ENCODE data around the gene LRRC4. TPM values are rescaled to one million over a fixed set of nuclear protein-coding genes. Genes with fewer than 3 reads are reported as not detected.

LRRC4 gene
- total and polyA plus RNA-seq, 12 donors, result 0.75 to 7.3 (median 3.1) TPM

GRCh38 chr7:128025380-128025779, 5.9 kb downstream of the LRRC4 start:
- DNase-seq (no peak), ATAC-seq (no peak)
- whole genome bisulfite sequencing, 2 donors, result 75 to 87% methylated on average over 6 of the region's 6 CpGs
- Histone ChIP-seq H3K27ac (no peak overlapping the region), H3K36me3 (peaks cover 0 to 17% (median 0%) of the 10 kb centered on the region in 9 donors), H3K9me3 (no peaks in the 10 kb centered on the region), H3K27me3 (no peaks in the 10 kb centered on the region), H3K4me1 (peaks cover 3 to 55% (median 27%) of the 10 kb centered on the region in 9 donors), H3K4me3 (no peak overlapping the region)
- TF ChIP-seq, protein P1, sequence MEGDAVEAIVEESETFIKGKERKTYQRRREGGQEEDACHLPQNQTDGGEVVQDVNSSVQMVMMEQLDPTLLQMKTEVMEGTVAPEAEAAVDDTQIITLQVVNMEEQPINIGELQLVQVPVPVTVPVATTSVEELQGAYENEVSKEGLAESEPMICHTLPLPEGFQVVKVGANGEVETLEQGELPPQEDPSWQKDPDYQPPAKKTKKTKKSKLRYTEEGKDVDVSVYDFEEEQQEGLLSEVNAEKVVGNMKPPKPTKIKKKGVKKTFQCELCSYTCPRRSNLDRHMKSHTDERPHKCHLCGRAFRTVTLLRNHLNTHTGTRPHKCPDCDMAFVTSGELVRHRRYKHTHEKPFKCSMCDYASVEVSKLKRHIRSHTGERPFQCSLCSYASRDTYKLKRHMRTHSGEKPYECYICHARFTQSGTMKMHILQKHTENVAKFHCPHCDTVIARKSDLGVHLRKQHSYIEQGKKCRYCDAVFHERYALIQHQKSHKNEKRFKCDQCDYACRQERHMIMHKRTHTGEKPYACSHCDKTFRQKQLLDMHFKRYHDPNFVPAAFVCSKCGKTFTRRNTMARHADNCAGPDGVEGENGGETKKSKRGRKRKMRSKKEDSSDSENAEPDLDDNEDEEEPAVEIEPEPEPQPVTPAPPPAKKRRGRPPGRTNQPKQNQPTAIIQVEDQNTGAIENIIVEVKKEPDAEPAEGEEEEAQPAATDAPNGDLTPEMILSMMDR (IDR thresholded peaks at IDR 0.05), result no peak
- intact Hi-C loops (cut with DNase I), result loop anchor here in 1 of 10 donors (10.0 kb wide), 1 partner anchor 321 kb away; no protein-coding TSS in a partner anchor

- ATAC-seq (no peak), DNase-seq (no peak)
- no peaks in the 10 kb centered on the region for H3K27me3 ChIP-seq
- peaks cover 3 to 48% (median 25%) of the 10 kb centered on the region in 9 donors for H3K4me1 ChIP-seq
- H3K27ac ChIP-seq, result no peak overlapping the region
- no peaks in the 10 kb centered on the region for H3K9me3 ChIP-seq
- WGBS, 2 donors, result 89 to 97% methylated on average over 3 of the region's 3 CpGs
- intact Hi-C loops (cut with DNase I), result loop anchor here in 1 of 10 donors (10.0 kb wide), 1 partner anchor 319 kb away; no protein-coding TSS in a partner anchor
- no peak overlapping the region for H3K4me3 ChIP-seq
- H3K36me3 ChIP-seq, result peaks cover 0 to 23% (median 0%) of the 10 kb centered on the region in 9 donors
- TF ChIP-seq, protein P1 (IDR thresholded peaks at IDR 0.05), result no peak
Observed at GRCh38 chr7:128024151-128024550, 7.1 kb downstream of the LRRC4 start.

DNA sequence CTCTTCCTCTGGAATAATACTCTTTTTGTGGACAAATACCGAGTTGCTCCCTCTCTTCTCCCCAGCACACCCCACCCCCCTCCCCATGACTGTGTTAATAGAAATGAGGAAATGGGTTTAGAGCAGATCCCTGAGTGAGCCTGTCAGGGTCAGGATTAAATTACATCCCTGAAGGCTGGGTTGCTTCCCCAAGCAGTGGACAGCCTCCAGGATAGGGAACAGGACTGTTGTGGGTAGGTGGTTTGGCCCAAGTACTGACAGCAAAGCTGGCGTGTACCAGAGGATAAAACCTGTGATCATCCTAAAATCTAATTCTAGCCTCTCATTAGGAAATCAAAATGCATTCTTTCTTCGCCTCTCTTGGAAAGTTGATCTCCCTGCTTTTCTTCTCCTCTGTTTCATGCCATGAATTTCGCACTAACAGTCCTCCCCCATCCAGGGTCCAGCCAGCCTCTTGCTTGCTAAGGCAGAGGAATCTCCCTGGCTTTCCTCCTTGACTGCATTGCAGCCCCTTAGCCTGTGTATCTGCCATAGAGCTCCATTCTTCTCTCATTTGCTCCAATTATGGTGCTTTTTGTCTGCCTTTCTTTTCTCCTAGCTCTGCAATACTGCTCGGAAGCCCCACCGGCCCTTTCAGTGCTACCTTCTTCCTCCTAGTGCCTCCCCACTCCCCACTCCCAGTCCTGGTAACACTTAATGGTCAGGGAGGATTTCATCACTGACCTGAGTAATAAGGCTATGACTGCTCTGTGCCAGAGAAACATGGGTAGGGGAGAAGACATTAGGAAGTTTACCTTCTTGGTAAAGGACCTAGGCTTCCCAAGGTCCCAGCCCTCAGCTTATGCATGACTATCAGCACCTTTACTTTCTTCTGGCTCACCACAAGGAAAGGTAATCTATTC, 8.4 kb downstream of the LRRC4 start:
- Histone ChIP-seq H3K27ac (no peak overlapping the region), H3K9me3 (no peaks in the 10 kb centered on the region), H3K4me1 (peaks cover 3 to 54% (median 25%) of the 10 kb centered on the region in 9 donors), H3K4me3 (no peak overlapping the region), H3K36me3 (peaks cover 0 to 23% (median 0%) of the 10 kb centered on the region in 9 donors), H3K27me3 (no peaks in the 10 kb centered on the region)
- no peak for DNase-seq
- ATAC-seq, result peak in 2 of 8 donors; percentile 32 to 58
- 88 to 91% methylated on average over 6 of the region's 6 CpGs for WGBS, 2 donors
- intact Hi-C loops (cut with DNase I), result loop anchor here in 1 of 10 donors (10.0 kb wide), 1 partner anchor 318 kb away; no protein-coding TSS in a partner anchor
- TF ChIP-seq, protein P1 (IDR thresholded peaks at IDR 0.05), result no peak

DNA sequence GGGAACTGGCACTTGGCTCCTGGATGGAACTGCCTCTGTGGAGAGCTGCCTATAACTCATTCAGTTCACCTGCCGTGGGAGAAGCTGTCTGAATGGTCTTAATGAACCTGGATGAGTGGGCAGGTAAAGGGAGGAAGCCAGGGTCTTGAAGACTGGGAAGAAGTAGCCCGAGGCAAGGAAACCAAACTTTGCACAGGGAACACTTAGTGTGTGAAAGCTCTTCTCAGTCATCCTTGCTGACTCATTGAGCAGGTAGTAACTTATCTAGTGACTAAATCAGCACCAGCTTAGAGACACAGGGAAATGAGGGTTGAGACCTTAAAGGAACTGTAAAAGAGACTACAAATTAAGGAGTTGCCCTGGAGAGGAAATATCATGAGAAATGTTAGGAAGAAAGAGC, 9.9 kb downstream of the LRRC4 start:
- Histone ChIP-seq H3K4me3 (no peak overlapping the region), H3K9me3 (no peaks in the 10 kb centered on the region), H3K27me3 (no peaks in the 10 kb centered on the region), H3K4me1 (peaks cover 2 to 51% (median 15%) of the 10 kb centered on the region in 9 donors), H3K27ac (no peak overlapping the region), H3K36me3 (peaks cover 0 to 32% (median 0%) of the 10 kb centered on the region in 9 donors)
- ATAC-seq (no peak), DNase-seq (no peak)
- TF ChIP-seq, protein P1 (IDR thresholded peaks at IDR 0.05), result no peak
- intact Hi-C loops (cut with DNase I), result loop anchor here in 1 of 10 donors (10.0 kb wide), 1 partner anchor 317 kb away; no protein-coding TSS in a partner anchor
- 91 to 96% methylated on average over 2 of the region's 2 CpGs for WGBS, 2 donors
